Activated T-cell treated with anti-CD3 and anti-CD28 coated beads, Interleukin-2, amount 50 U/mL, for 4 hours (primary cell): ENCODE results near the gene MFN1. TPM values are rescaled to one million over a fixed set of nuclear protein-coding genes. Genes with fewer than 3 reads are reported as not detected.
"Not testable (repeated sequence)": the region's sequence is repeated elsewhere in the genome, so short reads cannot be mapped to it uniquely, and the experiment has no call there.

Experiments used
- ATAC-seq, 2 donors: fragments of 200-7000 bp; cut with Tn5 transposase; one replicate each; pipeline ENCODE4 v1.10.0; 2021
- DNase-seq: peaks from one replicate; pipeline ENCODE4 v3.0.0-alpha.2; 2020
- H3K27me3 Mint-ChIP-seq: one replicate; pipeline ENCODE4 v1.8.0; 2021; ENCODE audit warnings: low read depth, mixed read lengths
- H3K36me3 Mint-ChIP-seq: one replicate; pipeline ENCODE4 v1.8.0; 2022; ENCODE audit warnings: mixed read lengths; ENCODE audit not compliant: insufficient read depth
- H3K4me1 Mint-ChIP-seq: one replicate; pipeline ENCODE4 v1.8.0; 2021; ENCODE audit warnings: low read depth, mixed read lengths
- H3K4me3 Mint-ChIP-seq: one replicate; pipeline ENCODE4 v1.8.0; 2021; ENCODE audit warnings: mild to moderate bottlenecking, moderate library complexity, mixed read lengths
- H3K9me3 Mint-ChIP-seq: one replicate; pipeline ENCODE4 v1.8.0; 2021; ENCODE audit warnings: mixed read lengths
- total RNA-seq, 3 donors: library from RNA; stranded (reverse); gene quantifications; one replicate each; pipeline ENCODE4 v1.2.1, GENCODE V29; 2021

MFN1 gene
- 10 to 100 TPM; 31.2 to 35.1 (median 34.4) TPM for total RNA-seq

- Mint-ChIP-seq H3K4me1 (peaks cover 19% of the 10 kb centered on the region), H3K36me3 (peaks cover 6% of the 10 kb centered on the region), H3K27me3 (no peaks in the 10 kb centered on the region), H3K4me3 (peak within 1 kb of the TSS; percentile 91), H3K9me3 (no peaks in the 10 kb centered on the region)
- DNase-seq: peak; percentile 82
- ATAC-seq: peak; percentile 98
Observed at GRCh38 chr3:179347345-179348194, at the start of gene MFN1. MFN1 (plus strand) TSS chr3:179347709; CDS start chr3:179348852, 1,143 bp downstream.

GRCh38 chr3:179297971-179298725 is 49.4 kb upstream of the MFN1 start:
- Mint-ChIP-seq H3K9me3 (peaks cover 2% of the 10 kb centered on the region), H3K4me3 (no peak overlapping the region), H3K36me3 (no peaks in the 10 kb centered on the region), H3K4me1 (no peaks in the 10 kb centered on the region), H3K27me3 (peaks cover 5% of the 10 kb centered on the region)
- ATAC-seq: no peak
- no peak for DNase-seq

GRCh38 chr3:179299316-179299715 is 48.2 kb upstream of the MFN1 start:
- no peaks in the 10 kb centered on the region for H3K36me3 Mint-ChIP-seq
- DNase-seq (no peak), ATAC-seq (no peak)
- H3K4me1 Mint-ChIP-seq: no peaks in the 10 kb centered on the region
- H3K4me3 Mint-ChIP-seq: no peak overlapping the region
- H3K9me3 Mint-ChIP-seq: peaks cover 2% of the 10 kb centered on the region
- peaks cover 3% of the 10 kb centered on the region for H3K27me3 Mint-ChIP-seq

DNA sequence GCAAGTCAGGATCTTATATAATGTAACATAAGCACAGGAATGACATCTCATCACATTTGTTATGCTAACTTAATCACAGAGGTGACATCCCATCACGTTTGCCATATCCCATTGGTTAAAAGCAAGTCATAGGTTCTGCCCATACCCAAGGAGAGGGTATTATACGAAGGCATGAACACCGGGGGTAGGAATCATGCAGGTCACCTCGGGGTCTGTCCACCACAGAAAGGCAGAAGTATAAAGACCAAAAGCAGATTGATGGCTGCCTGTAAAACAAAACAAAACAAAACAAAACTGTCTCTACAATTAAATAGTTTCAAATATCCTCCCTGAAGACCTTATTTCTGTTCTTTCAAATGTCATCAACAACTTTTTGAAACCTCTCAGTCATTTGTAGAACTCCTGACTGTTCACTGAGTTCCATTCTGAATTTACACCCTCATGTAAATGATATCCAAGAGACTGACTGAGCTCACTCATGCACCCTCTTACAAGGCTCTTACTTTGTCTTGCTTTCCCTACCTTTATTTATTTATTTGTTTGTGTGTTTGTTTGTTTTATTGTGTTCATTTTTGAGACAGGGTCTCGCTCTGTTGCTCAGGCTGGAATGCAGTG is 47.4 kb upstream of the MFN1 start:
- ATAC-seq (no peak), DNase-seq (no peak)
- H3K4me3 Mint-ChIP-seq: no peak overlapping the region
- H3K9me3 Mint-ChIP-seq: peaks cover 2% of the 10 kb centered on the region
- H3K4me1 Mint-ChIP-seq: no peaks in the 10 kb centered on the region
- no peaks in the 10 kb centered on the region for H3K36me3 Mint-ChIP-seq
- H3K27me3 Mint-ChIP-seq: peaks cover 3% of the 10 kb centered on the region

GRCh38 chr3:179301645-179302044 is 45.9 kb upstream of the MFN1 start:
- Mint-ChIP-seq H3K4me1 (no peaks in the 10 kb centered on the region), H3K27me3 (peaks cover 3% of the 10 kb centered on the region)

DNA sequence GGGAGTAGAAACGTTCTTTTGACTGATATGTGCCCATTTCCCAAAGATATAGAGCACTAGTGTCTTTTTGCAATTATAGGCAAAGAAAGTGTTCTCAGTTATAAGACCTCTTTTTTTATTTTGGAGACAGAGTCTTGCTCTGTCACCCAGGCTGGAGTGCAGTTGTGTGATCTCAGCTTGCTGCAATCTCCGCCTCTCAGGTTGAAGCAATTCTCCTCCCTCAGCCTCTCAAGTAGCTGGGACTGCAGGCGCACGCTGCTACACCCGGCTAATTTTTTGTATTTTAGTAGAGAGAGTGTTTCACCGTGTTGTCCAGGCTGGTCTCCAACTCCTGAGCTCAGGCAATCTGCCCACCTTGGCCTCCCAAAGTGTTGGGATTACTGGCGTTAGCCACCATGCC is 45.4 kb upstream of the MFN1 start:
- H3K4me3 Mint-ChIP-seq: no peak overlapping the region
- H3K9me3 Mint-ChIP-seq: peaks cover 2% of the 10 kb centered on the region
- H3K36me3 Mint-ChIP-seq: no peaks in the 10 kb centered on the region
- no peak for ATAC-seq
- peaks cover 1% of the 10 kb centered on the region for H3K27me3 Mint-ChIP-seq
- DNase-seq: no peak
- H3K4me1 Mint-ChIP-seq: no peaks in the 10 kb centered on the region

More at GRCh38 chr3:179301645-179302044, 45.9 kb upstream of the MFN1 start:
- H3K36me3 Mint-ChIP-seq: no peaks in the 10 kb centered on the region
- DNase-seq: no peak
- no peak overlapping the region for H3K4me3 Mint-ChIP-seq
- ATAC-seq: no peak
- H3K9me3 Mint-ChIP-seq: peaks cover 2% of the 10 kb centered on the region

GRCh38 chr3:179304605-179305004 is 42.9 kb upstream of the MFN1 start:
- H3K27me3 Mint-ChIP-seq: peaks cover 1% of the 10 kb centered on the region
- ATAC-seq: no peak
- no peaks in the 10 kb centered on the region for H3K36me3 Mint-ChIP-seq
- peaks cover 2% of the 10 kb centered on the region for H3K9me3 Mint-ChIP-seq
- no peak overlapping the region for H3K4me3 Mint-ChIP-seq
- H3K4me1 Mint-ChIP-seq: no peaks in the 10 kb centered on the region
- DNase-seq: no peak

GRCh38 chr3:179307362-179307761 is 40.1 kb upstream of the MFN1 start:
- H3K4me1 Mint-ChIP-seq, H3K4me3 Mint-ChIP-seq, H3K36me3 Mint-ChIP-seq, H3K9me3 Mint-ChIP-seq, DNase-seq, H3K27me3 Mint-ChIP-seq, ATAC-seq: not testable (repeated sequence)

DNA sequence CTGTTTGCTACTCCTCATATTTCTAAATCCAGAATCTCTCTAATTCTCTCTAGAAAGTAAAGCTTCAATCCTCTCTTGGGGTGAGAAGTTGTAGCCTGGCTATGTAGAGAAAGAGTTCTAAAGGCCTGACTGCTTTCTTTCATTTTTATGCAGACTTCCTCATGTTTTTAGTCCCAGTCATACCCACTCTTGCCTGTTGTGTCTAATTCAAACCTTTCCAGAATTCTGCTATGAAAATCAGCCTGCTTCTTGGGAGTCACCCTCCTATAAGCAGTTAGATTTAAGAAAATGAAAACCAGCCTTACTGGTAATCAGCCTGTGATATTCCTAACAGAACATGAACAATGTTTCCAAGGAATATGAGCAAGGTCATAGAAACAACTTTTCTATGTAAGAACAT is 39.5 kb upstream of the MFN1 start:
- DNase-seq (no peak), ATAC-seq (no peak)
- Mint-ChIP-seq H3K4me1 (no peaks in the 10 kb centered on the region), H3K27me3 (peaks cover 1% of the 10 kb centered on the region), H3K4me3 (no peak overlapping the region), H3K9me3 (no peaks in the 10 kb centered on the region), H3K36me3 (no peaks in the 10 kb centered on the region)

DNA sequence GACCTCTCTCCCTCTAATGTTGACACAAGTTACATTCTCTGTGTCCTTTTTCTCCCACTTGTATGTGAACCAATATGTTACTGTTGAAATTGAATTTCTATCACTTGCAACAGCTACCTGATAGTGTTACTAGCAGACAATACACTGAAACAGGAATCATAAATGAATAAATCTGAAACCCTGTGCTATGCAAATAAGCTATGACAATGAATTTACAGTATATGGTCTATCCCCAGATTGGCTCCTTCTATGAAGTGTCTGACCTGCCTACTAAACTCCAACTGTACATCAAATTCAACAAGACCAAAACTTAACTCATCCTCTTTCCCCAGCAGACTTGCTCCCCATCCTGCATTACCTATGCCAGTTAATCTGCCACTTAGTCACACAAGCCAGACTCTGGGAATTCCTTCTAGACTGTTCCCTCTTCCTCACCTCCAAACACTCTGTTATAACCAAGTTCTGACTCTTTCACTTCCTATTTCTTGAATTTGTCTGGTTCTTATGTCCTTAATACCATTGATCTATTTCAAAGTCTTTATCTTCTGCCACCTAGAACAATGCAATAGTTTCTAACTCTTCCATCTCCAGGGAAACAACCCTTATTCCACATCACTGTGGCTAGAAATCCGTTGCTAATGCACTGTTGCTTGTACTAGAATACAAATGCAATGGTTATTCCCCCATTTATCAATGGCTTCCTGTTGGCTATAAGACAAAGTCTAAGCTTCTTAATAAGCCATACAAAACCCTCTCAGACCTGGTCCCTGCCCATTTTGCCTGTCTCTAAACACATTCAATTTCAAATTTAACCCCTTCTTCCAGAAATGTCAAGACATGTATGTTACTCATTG is 38.1 kb upstream of the MFN1 start:
- ATAC-seq: no peak
- Mint-ChIP-seq H3K4me3 (no peak overlapping the region), H3K9me3 (no peaks in the 10 kb centered on the region), H3K27me3 (peaks cover 1% of the 10 kb centered on the region), H3K4me1 (no peaks in the 10 kb centered on the region), H3K36me3 (no peaks in the 10 kb centered on the region)
- DNase-seq: no peak

GRCh38 chr3:179318876-179319275 is 28.6 kb upstream of the MFN1 start:
- ATAC-seq: no peak
- Mint-ChIP-seq H3K27me3 (no peaks in the 10 kb centered on the region), H3K9me3 (no peaks in the 10 kb centered on the region), H3K4me3 (no peak overlapping the region), H3K36me3 (no peaks in the 10 kb centered on the region), H3K4me1 (peaks cover 20% of the 10 kb centered on the region)
- DNase-seq: no peak

DNA sequence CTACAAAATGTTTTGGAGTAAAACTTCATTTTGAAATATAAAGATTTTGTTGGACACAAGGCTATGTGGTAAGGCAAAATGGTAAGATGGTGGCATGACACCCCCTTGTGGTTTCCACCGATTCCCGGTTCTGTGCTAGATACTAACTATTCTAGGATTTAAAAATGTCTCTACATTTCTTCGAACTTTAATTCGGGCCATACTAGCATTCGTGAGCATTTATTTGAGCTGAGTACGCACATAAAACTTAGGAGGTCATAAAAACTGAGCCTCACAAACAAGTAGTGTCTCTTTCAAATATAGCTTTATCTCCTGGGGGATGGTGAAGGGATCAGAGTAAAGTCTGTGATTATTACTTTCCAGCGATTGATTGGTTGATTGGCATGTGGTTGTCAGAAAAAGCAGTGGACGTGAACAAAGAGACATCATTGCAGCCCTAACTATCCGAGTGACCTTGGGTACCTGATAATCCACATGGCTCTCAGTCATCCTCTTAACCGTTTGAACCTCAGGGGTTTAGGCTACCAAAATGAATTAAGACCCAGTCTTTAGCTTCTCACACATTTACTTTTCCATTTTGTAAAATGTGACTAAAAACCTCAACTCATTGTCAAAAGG is 25.7 kb upstream of the MFN1 start:
- peaks cover 2% of the 10 kb centered on the region for H3K36me3 Mint-ChIP-seq
- ATAC-seq (no peak), DNase-seq (no peak)
- no peaks in the 10 kb centered on the region for H3K27me3 Mint-ChIP-seq
- H3K9me3 Mint-ChIP-seq: no peaks in the 10 kb centered on the region
- peak overlapping the region; percentile 82 for H3K4me3 Mint-ChIP-seq
- peaks cover 29% of the 10 kb centered on the region for H3K4me1 Mint-ChIP-seq

GRCh38 chr3:179322286-179323196 is 25.0 kb upstream of the MFN1 start, which contains the start of gene ZNF639:
ZNF639 (plus strand) TSS chr3:179323031; CDS start chr3:179328294, 5,263 bp downstream.
- peak within 1 kb of the TSS; percentile 85 for H3K4me3 Mint-ChIP-seq
- DNase-seq (peak; percentile 81), ATAC-seq (peak; percentile 90 to 91)
- no peaks in the 10 kb centered on the region for H3K27me3 Mint-ChIP-seq
- H3K4me1 Mint-ChIP-seq: peaks cover 31% of the 10 kb centered on the region
- H3K36me3 Mint-ChIP-seq: peaks cover 4% of the 10 kb centered on the region
- no peaks in the 10 kb centered on the region for H3K9me3 Mint-ChIP-seq
